ENCODE data around the gene SLC30A5.

The SLC30A5 gene

GRCh38 chr5:69050214-69050613, 43.6 kb upstream of the SLC30A5 start:
- Histone ChIP-seq H3K4me1 (ENCODE audit: control insufficient read depth in 1 of 2, insufficient read depth in 1 of 2, low read depth in 1 of 2, low read length in 1 of 2) (no peaks in the 10 kb centered on the region), H3K9me3 (no peaks in the 10 kb centered on the region), H3K4me3 (ENCODE audit: low read depth in 1 of 2, low read length in 1 of 2) (no peak overlapping the region), H3K27me3 (no peaks in the 10 kb centered on the region), H3K36me3 (no peaks in the 10 kb centered on the region), H3K27ac (no peak overlapping the region)
- no peak for TF ChIP-seq CTCF (IDR thresholded peaks at IDR 0.05)

- no peak overlapping the region for H3K4me3 ChIP-seq (ENCODE audit: low read depth in 1 of 2, low read length in 1 of 2)
These were observed 41.6 kb upstream of the SLC30A5 start for GRCh38 chr5:69052181-69052580.

GRCh38 chr5:69074664-69075521, 18.9 kb upstream of the SLC30A5 start:
- Histone ChIP-seq H3K4me1 (ENCODE audit: control insufficient read depth in 1 of 2, insufficient read depth in 1 of 2, low read depth in 1 of 2, low read length in 1 of 2) (peaks cover 13 to 19% of the 10 kb centered on the region in 2 experiments), H3K27me3 (no peaks in the 10 kb centered on the region), H3K9me3 (no peaks in the 10 kb centered on the region), H3K27ac (no peak overlapping the region), H3K4me3 (ENCODE audit: low read depth in 1 of 2, low read length in 1 of 2) (no peak overlapping the region), H3K36me3 (no peaks in the 10 kb centered on the region)
- TF ChIP-seq CTCF (IDR thresholded peaks at IDR 0.05): no peak

More at GRCh38 chr5:69052181-69052580, 41.6 kb upstream of the SLC30A5 start:
- H3K9me3 ChIP-seq: no peaks in the 10 kb centered on the region
- no peak for TF ChIP-seq CTCF (IDR thresholded peaks at IDR 0.05)
- H3K36me3 ChIP-seq: no peaks in the 10 kb centered on the region
- H3K4me1 ChIP-seq (ENCODE audit: control insufficient read depth in 1 of 2, insufficient read depth in 1 of 2, low read depth in 1 of 2, low read length in 1 of 2): no peaks in the 10 kb centered on the region
- H3K27ac ChIP-seq: no peak overlapping the region
- no peaks in the 10 kb centered on the region for H3K27me3 ChIP-seq

GRCh38 chr5:69075522-69076179, 18.2 kb upstream of the SLC30A5 start:
- no peak for TF ChIP-seq CTCF (IDR thresholded peaks at IDR 0.05)
- H3K27ac ChIP-seq: no peak overlapping the region
- no peaks in the 10 kb centered on the region for H3K27me3 ChIP-seq
- H3K4me1 ChIP-seq (ENCODE audit: control insufficient read depth in 1 of 2, insufficient read depth in 1 of 2, low read depth in 1 of 2, low read length in 1 of 2): peaks cover 13 to 19% of the 10 kb centered on the region in 2 experiments
- H3K4me3 ChIP-seq (ENCODE audit: low read depth in 1 of 2, low read length in 1 of 2): no peak overlapping the region
- H3K9me3 ChIP-seq: no peaks in the 10 kb centered on the region
- no peaks in the 10 kb centered on the region for H3K36me3 ChIP-seq

GRCh38 chr5:69078921-69079540, 14.8 kb upstream of the SLC30A5 start:
- Histone ChIP-seq H3K4me1 (ENCODE audit: control insufficient read depth in 1 of 2, insufficient read depth in 1 of 2, low read depth in 1 of 2, low read length in 1 of 2) (peaks cover 13 to 19% of the 10 kb centered on the region in 2 experiments), H3K9me3 (no peaks in the 10 kb centered on the region), H3K4me3 (ENCODE audit: low read depth in 1 of 2, low read length in 1 of 2) (no peak overlapping the region), H3K27ac (no peak overlapping the region), H3K27me3 (no peaks in the 10 kb centered on the region), H3K36me3 (no peaks in the 10 kb centered on the region)
- TF ChIP-seq CTCF (IDR thresholded peaks at IDR 0.05): no peak
